Dendritic cell treated with granulocyte-macrophage colony-stimulating factor and Interleukin-4, amounts not matched to agents 40 ng/mL and 50 ng/mL, for 4 days (primary cell): ENCODE data around the gene PRM3.

ENCODE experiments used
- H3K27ac Mint-ChIP-seq: one replicate; pipeline ENCODE4 v1.8.0; 2022; ENCODE audit warnings: mild to moderate bottlenecking, mixed read lengths
- H3K27me3 Mint-ChIP-seq: one replicate; pipeline ENCODE4 v1.8.0; 2022; ENCODE audit warnings: mild to moderate bottlenecking, mixed read lengths
- H3K36me3 Mint-ChIP-seq: one replicate; pipeline ENCODE4 v1.8.0; 2022; ENCODE audit warnings: low read depth, mixed read lengths
- H3K4me1 Mint-ChIP-seq: one replicate; pipeline ENCODE4 v1.8.0; 2022; ENCODE audit warnings: low read depth, mixed read lengths
- H3K4me3 Mint-ChIP-seq: one replicate; pipeline ENCODE4 v1.8.0; 2022; ENCODE audit warnings: mild to moderate bottlenecking, moderate library complexity, mixed read lengths
- H3K9me3 Mint-ChIP-seq: one replicate; pipeline ENCODE4 v1.8.0; 2022; ENCODE audit warnings: mixed read lengths
- intact Hi-C: fragments of 100-400 bp; cut with micrococcal nuclease; formaldehyde crosslinking; loops from one replicate; pipeline ENCODE4 v1.15.0; 2022

PRM3 gene

DNA sequence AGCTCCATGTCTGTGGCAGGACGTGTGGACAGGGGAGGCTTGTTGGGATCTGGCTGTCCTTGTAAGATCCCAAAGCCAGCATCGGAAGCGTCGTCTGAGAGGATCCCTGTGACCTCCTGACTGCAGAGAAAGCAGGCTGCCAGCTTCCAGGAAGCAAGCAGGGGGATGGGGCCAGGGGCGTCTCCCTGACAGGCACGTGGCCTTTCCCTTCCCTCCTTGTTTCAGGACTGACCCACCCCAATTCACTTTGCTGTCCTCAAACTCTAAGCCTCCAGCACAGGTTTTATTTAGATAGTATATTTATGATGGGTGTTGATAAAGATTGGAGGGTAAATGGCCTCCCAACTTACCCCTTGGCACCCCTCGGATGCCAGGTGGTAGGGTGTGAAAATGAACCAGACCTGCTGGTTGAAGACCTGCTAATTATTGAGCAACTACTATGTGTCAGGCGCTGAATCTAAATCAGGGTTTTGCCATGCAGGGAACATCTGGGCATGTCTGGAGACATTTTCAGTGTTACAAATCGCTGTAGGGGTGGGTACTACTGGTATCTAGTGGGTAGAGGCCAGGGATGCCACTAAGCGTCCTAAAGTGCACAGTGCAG lies 42.0 kb downstream of the PRM3 start:
- Mint-ChIP-seq H3K4me1 (peaks cover 66% of the 10 kb centered on the region), H3K27me3 (peaks cover 3% of the 10 kb centered on the region), H3K27ac (peak overlapping the region; percentile 89), H3K36me3 (no peaks in the 10 kb centered on the region), H3K4me3 (no peak overlapping the region), H3K9me3 (no peaks in the 10 kb centered on the region)
- intact Hi-C loops: loop anchor here (5.0 kb wide), 1 partner anchor 49 kb away; no protein-coding TSS in a partner anchor

- Mint-ChIP-seq H3K27me3 (peaks cover 5% of the 10 kb centered on the region), H3K9me3 (no peaks in the 10 kb centered on the region), H3K27ac (peak overlapping the region; percentile 89), H3K4me1 (peaks cover 65% of the 10 kb centered on the region), H3K4me3 (no peak overlapping the region), H3K36me3 (no peaks in the 10 kb centered on the region)
- intact Hi-C loops: loop anchor here (5.0 kb wide), 1 partner anchor 48 kb away; no protein-coding TSS in a partner anchor
These were observed 43.5 kb downstream of the PRM3 start for GRCh38 chr16:11229906-11230305.

- Mint-ChIP-seq H3K9me3 (no peaks in the 10 kb centered on the region), H3K4me3 (no peak overlapping the region), H3K4me1 (peaks cover 65% of the 10 kb centered on the region), H3K27me3 (peaks cover 5% of the 10 kb centered on the region), H3K36me3 (no peaks in the 10 kb centered on the region), H3K27ac (peak overlapping the region; percentile 16)
- intact Hi-C loops: no loop called here
These were observed 44.0 kb downstream of the PRM3 start for GRCh38 chr16:11229432-11229831.

- H3K9me3 Mint-ChIP-seq: no peaks in the 10 kb centered on the region
- intact Hi-C loops: no loop called here
- H3K4me1 Mint-ChIP-seq: peaks cover 48% of the 10 kb centered on the region
- peaks cover 7% of the 10 kb centered on the region for H3K27me3 Mint-ChIP-seq
- H3K36me3 Mint-ChIP-seq: no peaks in the 10 kb centered on the region
- peak overlapping the region; percentile 79 for H3K27ac Mint-ChIP-seq
- peak overlapping the region; percentile 46 for H3K4me3 Mint-ChIP-seq
These were observed 47.5 kb downstream of the PRM3 start for GRCh38 chr16:11225677-11226549.

DNA sequence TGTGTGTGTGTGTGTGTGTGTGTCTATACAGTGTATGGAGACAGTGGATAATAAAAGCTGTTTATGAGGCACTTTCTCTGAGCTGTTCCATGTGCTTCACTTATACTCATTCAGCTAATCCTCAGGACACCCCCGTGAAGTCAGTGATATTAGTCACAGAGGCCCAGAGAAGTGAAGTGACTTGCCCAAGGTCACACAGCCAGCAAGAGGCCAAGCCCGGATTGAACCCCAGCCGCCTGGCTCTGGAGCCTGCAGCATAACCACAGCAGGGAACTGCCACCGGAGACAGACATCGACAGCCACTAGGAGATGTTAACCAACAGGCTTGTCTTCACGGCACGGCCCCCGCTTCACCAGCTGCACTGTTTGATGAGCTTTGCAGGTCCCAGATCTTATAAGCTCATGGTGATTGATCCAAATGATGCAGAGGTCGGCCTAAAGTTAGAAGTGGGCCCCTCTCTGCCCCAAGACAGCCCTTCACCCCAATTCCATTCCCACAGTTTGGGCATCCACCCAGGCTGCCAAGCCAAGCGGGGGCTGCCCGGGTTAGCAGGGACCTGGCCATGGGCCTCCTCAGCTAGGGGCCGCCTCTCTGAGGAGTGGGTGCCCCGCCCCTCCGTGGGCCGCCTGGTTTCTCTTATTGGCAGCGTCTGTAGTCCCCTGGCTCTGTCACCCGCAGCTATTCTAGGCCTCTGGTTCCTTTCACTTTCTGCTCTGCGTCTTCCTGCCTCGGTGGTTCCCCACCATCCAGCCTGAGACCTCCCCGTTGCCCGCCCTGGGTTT lies 48.3 kb downstream of the PRM3 start:
- no peaks in the 10 kb centered on the region for H3K36me3 Mint-ChIP-seq
- peak overlapping the region; percentile 46 for H3K4me3 Mint-ChIP-seq
- peaks cover 6% of the 10 kb centered on the region for H3K27me3 Mint-ChIP-seq
- peak overlapping the region; percentile 79 for H3K27ac Mint-ChIP-seq
- no peaks in the 10 kb centered on the region for H3K9me3 Mint-ChIP-seq
- intact Hi-C loops: no loop called here
- H3K4me1 Mint-ChIP-seq: peaks cover 47% of the 10 kb centered on the region

- no peaks in the 10 kb centered on the region for H3K36me3 Mint-ChIP-seq
- peaks cover 4% of the 10 kb centered on the region for H3K27me3 Mint-ChIP-seq
- peaks cover 47% of the 10 kb centered on the region for H3K4me1 Mint-ChIP-seq
- intact Hi-C loops: no loop called here
- H3K4me3 Mint-ChIP-seq: peak overlapping the region; percentile 59
- H3K9me3 Mint-ChIP-seq: no peaks in the 10 kb centered on the region
- H3K27ac Mint-ChIP-seq: peak overlapping the region; percentile 79
These were observed 49.1 kb downstream of the PRM3 start for GRCh38 chr16:11224096-11224893.
